HUES6 (cell line): Measurements from ENCODE around the gene NID1.
"Not testable (repeated sequence)": the region's sequence is repeated elsewhere in the genome, so short reads cannot be mapped to it uniquely, and the experiment has no call there.

ENCODE experiments used
- H3K27ac ChIP-seq: 2 replicates; pipeline ENCODE4 v1.7.0; 2013; ENCODE audit warnings: low read depth, mild to moderate bottlenecking, low read length, inconsistent platforms
- H3K27me3 ChIP-seq: 2 replicates; pipeline ENCODE4 v1.6.1; 2013; ENCODE audit warnings: low read length; ENCODE audit not compliant: control insufficient read depth, insufficient read depth
- H3K36me3 ChIP-seq: 2 replicates; pipeline ENCODE4 v1.6.1; 2013; ENCODE audit warnings: low read length; ENCODE audit not compliant: control insufficient read depth, insufficient read depth
- H3K4me1 ChIP-seq: 2 replicates; pipeline ENCODE4 v1.6.1; 2013; ENCODE audit warnings: low read length; ENCODE audit not compliant: control insufficient read depth, insufficient read depth
- H3K4me3 ChIP-seq: 2 replicates; pipeline ENCODE4 v1.5.1; 2013; ENCODE audit warnings: low read depth, low read length
- H3K9ac ChIP-seq: one replicate; pipeline ENCODE4 v1.6.1; 2013; ENCODE audit warnings: mild to moderate bottlenecking, low read length
- H3K9me3 ChIP-seq: 2 replicates; pipeline ENCODE4 v1.6.1; 2013; ENCODE audit warnings: low read depth, low read length; ENCODE audit not compliant: control insufficient read depth, insufficient read depth

NID1 gene

DNA sequence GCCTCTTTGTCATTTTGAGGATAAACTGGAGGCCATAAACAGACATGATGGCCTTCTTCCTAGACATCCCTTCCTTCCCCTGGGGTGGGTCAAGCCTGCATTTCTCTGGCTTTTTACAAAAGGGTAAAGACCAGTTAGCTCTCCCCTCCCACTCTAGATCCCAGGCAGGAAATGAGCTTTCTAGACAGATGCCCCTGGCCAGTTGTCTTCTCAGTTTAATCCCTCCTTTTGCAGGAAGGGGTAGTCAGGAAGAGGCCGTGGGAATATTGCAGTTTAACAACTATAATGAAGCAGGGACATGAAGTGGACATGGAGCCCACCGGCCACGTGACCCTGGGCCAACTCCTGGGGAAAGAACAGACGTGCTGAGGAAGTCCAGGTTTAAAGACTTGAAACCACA, 85.7 kb downstream of the NID1 start:
- H3K36me3 ChIP-seq = peaks cover 38% of the 10 kb centered on the region

DNA sequence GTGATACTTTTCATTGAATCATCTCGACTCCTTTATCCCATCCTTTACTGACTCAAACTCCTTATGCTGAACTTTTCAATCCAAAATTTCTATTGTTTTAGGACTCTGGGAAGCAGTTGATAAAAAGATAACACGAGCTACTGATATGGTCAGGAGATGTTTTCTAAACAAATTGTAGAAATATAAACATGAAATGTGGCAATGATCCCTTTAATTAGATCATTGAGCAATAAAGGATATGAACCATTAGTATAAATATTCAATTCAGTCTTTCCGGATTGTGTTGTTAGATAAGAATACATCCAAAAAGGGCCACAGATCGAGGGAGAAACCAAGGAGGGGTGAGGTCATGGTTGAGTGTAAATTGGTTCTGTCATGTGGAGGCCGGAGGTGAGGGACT, 88.4 kb downstream of the NID1 start:
- Histone ChIP-seq H3K27me3 (no peaks in the 10 kb centered on the region), H3K4me1 (peaks cover 1% of the 10 kb centered on the region; the same call in 1 of the 2 replicates), H3K27ac (no peak overlapping the region), H3K9ac (no peak overlapping the region), H3K36me3 (peaks cover 38% of the 10 kb centered on the region), H3K4me3 (no peak overlapping the region), H3K9me3 (peaks cover 13% of the 10 kb centered on the region; the same call in 1 of the 2 replicates)

More for the DNA sequence above, 85.7 kb downstream of the NID1 start:
- Histone ChIP-seq H3K27ac (no peak overlapping the region), H3K9me3 (peaks cover 13% of the 10 kb centered on the region; the same call in 1 of the 2 replicates), H3K4me3 (no peak overlapping the region), H3K9ac (peak overlapping the region; percentile 16), H3K27me3 (no peaks in the 10 kb centered on the region), H3K4me1 (no peaks in the 10 kb centered on the region)

DNA sequence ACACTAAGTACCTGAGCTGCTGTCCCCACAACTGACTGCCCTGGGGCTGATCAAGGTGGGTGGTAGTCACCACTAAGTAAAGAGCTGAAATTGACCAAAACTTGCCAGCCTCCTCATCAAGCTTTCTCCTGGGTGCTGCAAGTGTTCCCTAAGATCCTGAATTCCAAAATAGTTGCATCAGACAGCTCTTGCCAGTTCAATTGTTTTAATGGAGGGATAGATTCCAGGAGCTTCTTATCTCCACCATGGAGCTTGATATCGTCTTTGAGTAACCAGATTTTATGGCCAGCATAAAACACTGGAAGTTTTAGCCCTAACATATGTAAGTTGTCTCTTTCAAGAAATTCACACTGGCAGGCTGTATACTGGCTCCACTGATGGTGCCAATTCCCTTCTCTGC, 90.3 kb downstream of the NID1 start:
- Histone ChIP-seq H3K36me3 (peaks cover 30% of the 10 kb centered on the region), H3K9me3 (peaks cover 13% of the 10 kb centered on the region; the same call in 1 of the 2 replicates), H3K27ac (no peak overlapping the region), H3K9ac (no peak overlapping the region), H3K4me1 (peaks cover 4% of the 10 kb centered on the region; the same call in 1 of the 2 replicates), H3K27me3 (no peaks in the 10 kb centered on the region), H3K4me3 (no peak overlapping the region)

DNA sequence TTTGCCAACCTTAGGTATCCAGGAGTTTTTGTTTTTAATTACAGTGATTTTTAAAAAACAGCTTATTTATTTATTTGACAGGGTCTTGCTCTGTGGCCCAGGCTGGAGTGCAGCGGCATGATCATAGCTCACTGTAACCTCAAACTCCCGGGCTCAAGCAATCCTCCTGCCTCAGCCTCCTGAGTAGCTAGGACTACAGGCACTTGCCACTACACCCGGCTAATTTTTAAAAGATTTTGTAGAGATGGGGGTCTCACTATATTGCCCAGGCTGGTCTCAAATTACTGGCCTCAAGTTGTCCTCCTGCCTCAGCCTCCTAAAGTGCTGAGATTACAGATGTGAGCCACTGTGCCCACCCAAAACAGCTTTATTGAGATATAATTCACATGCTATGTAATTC, 92.2 kb downstream of the NID1 start:
- Histone ChIP-seq H3K36me3 (peaks cover 11% of the 10 kb centered on the region), H3K4me3 (peak overlapping the region; percentile 65)
- not testable (repeated sequence) for H3K9me3 ChIP-seq, H3K27ac ChIP-seq, H3K4me1 ChIP-seq, H3K9ac ChIP-seq, H3K27me3 ChIP-seq

DNA sequence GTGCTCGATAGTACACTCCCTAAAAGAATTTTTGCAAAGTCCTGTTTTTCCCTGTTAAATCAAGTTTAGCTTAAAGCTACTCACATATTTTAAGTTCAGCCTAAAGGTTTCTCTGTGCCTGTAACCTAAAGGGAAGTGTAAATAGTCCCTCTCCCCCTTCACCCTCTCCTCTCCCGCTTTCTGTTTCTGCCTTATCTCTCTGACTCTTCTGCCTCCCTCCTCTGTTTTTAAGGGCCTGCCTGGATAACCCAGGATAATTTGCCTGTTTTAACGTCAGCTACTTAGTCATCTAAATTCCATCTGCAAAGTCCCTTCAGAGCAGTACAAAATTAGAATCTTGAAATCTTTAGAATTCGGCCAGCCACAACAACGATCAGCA, 92.6 kb downstream of the NID1 start:
- H3K36me3 ChIP-seq = peaks cover 7% of the 10 kb centered on the region; the same call in 1 of the 2 replicates
- H3K27me3 ChIP-seq = no peaks in the 10 kb centered on the region
- peak overlapping the region; percentile 54; the same call in 1 of the 2 replicates for H3K27ac ChIP-seq
- peaks cover 6% of the 10 kb centered on the region; the same call in 1 of the 2 replicates for H3K9me3 ChIP-seq
- H3K4me3 ChIP-seq = peak overlapping the region; percentile 65
- H3K9ac ChIP-seq = peak overlapping the region; percentile 74
- H3K4me1 ChIP-seq = peaks cover 4% of the 10 kb centered on the region; the same call in 1 of the 2 replicates

DNA sequence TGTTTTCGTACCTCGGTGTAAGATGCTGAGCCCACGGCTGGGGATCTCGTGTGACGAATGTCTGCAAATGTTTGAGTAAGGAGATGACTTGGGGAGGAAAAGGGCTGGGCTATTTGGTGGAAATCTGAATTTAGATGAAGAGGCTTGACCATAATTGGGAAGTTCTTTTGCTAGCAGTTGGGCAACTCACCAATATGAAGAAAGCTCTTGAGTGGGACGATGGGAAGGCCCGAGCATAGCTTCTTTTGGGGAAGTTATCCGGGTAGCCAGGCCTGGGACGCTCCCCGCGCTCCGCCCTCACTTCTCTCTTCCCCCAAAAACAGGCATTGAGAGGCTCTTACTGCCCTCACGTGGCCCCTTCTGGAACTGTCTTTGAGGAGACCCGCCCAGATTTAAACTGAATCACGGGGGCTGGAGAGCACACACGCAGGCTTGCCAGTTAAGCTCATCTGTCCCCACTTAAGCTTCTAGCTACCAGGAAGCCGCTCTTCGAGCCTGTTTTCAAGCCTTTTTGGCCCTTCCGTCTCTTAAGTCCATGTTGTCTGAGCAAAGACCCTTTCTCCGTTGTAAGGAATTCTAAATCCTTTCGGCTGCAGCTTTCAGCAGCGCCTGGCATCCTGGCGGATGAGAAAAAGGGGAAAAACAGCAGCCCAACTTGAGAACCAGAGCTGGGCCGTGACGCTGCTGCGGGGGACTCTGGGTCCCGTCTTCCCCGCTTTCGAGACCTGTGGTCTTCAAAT, 93.1 kb downstream of the NID1 start:
- Histone ChIP-seq H3K4me1 (peaks cover 4% of the 10 kb centered on the region; the same call in 1 of the 2 replicates), H3K27ac (peak overlapping the region; percentile 54; the same call in 1 of the 2 replicates), H3K36me3 (peaks cover 2% of the 10 kb centered on the region; the same call in 1 of the 2 replicates), H3K9ac (peak overlapping the region; percentile 74), H3K9me3 (peaks cover 1% of the 10 kb centered on the region; the same call in 1 of the 2 replicates), H3K4me3 (peak overlapping the region; percentile 65), H3K27me3 (no peaks in the 10 kb centered on the region)

DNA sequence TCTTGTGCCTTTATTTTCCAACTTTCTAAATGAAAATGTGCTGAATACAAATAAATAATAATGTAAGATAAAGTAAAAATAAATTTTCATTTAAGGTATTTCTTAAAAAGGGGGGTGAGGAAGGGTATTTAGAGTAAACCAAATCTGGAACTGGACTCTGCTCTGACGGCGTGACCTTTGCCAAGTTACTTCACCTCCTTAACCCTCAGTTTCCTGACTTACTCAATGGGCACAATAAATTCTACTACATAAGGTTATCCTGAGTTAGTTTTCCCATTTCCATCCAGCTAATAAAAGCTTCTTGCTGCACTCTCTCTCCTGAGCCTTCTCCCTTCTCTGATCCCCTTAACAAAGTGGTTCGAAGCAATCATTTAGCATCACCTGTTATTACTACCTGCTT, 93.9 kb downstream of the NID1 start:
- H3K4me3 ChIP-seq = no peak overlapping the region

DNA sequence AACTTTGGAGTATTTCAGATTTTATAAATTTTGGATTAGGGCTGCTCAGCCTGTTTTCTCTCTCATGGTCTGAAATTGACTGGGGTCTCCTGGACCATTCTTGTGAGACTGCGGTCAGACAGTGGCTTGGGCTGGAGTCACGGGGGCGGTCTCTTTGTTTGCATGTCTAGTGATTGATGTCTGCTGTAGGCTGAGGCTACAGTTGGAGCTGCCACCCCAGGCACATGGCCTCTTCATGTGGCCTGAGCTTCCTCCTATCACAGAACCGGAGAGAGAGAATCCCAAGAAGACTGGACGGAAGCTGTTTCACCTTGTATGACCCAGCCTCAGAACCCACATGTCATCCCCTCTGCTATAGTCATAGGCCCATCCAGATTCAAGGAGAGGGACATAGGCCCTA, 96.1 kb downstream of the NID1 start:
- no peaks in the 10 kb centered on the region for H3K36me3 ChIP-seq
- H3K4me3 ChIP-seq = no peak overlapping the region
- no peaks in the 10 kb centered on the region for H3K9me3 ChIP-seq
- H3K4me1 ChIP-seq = peaks cover 4% of the 10 kb centered on the region; the same call in 1 of the 2 replicates
- H3K9ac ChIP-seq = no peak overlapping the region
- H3K27ac ChIP-seq = no peak overlapping the region
- H3K27me3 ChIP-seq = no peaks in the 10 kb centered on the region

More for the DNA sequence above, 93.9 kb downstream of the NID1 start:
- Histone ChIP-seq H3K27ac (no peak overlapping the region), H3K4me1 (peaks cover 4% of the 10 kb centered on the region; the same call in 1 of the 2 replicates), H3K36me3 (no peaks in the 10 kb centered on the region), H3K27me3 (no peaks in the 10 kb centered on the region), H3K9ac (no peak overlapping the region), H3K9me3 (no peaks in the 10 kb centered on the region)

DNA sequence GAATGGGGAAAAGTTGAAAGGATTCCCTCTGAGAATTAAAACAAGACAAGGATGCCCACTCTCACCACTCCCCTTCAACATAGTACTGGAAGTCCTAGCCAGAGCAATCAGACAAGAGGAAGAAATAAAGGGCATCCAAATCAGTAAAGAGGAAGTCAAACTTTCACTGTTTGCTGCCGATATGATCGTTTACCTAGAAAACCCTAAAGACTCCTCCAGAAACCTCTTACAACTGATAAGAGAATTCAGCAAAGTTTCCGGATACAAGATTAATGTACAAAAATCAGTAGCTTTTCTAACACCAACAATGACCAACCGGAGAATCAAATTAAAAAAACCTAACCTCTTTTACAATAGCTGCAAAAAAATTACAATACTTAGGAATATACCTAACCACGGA, 98.8 kb downstream of the NID1 start:
- H3K9ac ChIP-seq, H3K4me1 ChIP-seq, H3K36me3 ChIP-seq, H3K27me3 ChIP-seq, H3K9me3 ChIP-seq, H3K4me3 ChIP-seq, H3K27ac ChIP-seq: not testable (repeated sequence)

DNA sequence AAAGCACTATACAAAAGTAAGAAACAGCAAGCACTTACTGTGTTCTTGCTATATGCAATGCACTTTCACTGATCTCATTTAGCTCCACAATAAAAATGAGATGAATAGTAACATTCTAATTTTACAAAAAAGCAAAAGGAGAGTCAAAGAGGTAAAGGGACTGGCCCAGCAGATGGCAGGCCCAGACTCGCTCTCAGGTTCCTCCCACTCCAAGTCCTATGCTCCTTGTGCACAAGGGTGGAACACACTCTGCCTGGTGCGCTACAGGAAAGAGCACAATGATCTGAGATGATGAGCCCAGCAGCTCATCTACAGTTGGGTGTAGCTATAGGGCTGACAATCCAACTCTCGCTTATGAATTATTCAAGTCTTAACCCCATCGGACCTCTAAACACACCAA, 104.1 kb downstream of the NID1 start:
- H3K9ac ChIP-seq = no peak overlapping the region
- H3K4me3 ChIP-seq = no peak overlapping the region
- no peaks in the 10 kb centered on the region for H3K36me3 ChIP-seq
- no peaks in the 10 kb centered on the region for H3K4me1 ChIP-seq
- H3K27me3 ChIP-seq = no peaks in the 10 kb centered on the region
- no peaks in the 10 kb centered on the region for H3K9me3 ChIP-seq
- no peak overlapping the region for H3K27ac ChIP-seq

DNA sequence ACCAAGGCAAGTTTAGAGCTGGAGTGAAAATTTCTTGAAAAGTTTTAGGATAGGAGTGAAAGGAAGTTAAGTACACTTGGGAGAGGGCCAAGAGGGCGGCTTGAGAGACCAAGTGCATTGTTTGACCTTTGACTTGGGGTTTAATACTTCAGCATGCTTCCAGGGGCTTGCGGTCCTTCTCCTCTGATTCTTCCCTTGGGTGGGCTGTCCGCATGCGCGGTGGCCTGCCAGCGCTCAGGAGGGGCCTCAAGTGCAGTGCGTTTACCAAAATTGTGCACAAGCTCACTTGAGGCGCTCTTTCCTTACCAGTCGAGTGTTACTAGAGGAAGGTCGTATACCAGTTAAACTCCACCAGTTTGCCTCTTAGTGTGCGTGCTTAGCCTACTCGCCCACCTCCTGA, 106.9 kb downstream of the NID1 start:
- no peaks in the 10 kb centered on the region for H3K27me3 ChIP-seq
- H3K9me3 ChIP-seq = no peaks in the 10 kb centered on the region
- no peaks in the 10 kb centered on the region for H3K4me1 ChIP-seq
- H3K36me3 ChIP-seq = no peaks in the 10 kb centered on the region
- H3K4me3 ChIP-seq = no peak overlapping the region
- H3K27ac ChIP-seq = no peak overlapping the region
- no peak overlapping the region for H3K9ac ChIP-seq
